Measurements from ENCODE around the gene ZBTB12. TPM values are rescaled to one million over a fixed set of nuclear protein-coding genes. Genes with fewer than 3 reads are reported as not detected.

The ZBTB12 gene
- total RNA-seq, 2 experiments from 2014 or later = 17.6 to 20.2 TPM

- TF ChIP-seq EZH2phosphoT487 (IDR thresholded peaks at IDR 0.05; ENCODE audit: borderline replicate concordance, low read depth, low read length) (no peak), CTCF (conservative IDR thresholded peaks at IDR 0.05; ENCODE audit: low read length) (no peak)
- Histone ChIP-seq H3K4me3 (ENCODE audit: low read depth, low read length, poor library complexity, severe bottlenecking) (no peak within 1 kb of the TSS), H3K4me1 (ENCODE audit: insufficient read depth, low read length, poor library complexity, severe bottlenecking) (no peaks in the 10 kb centered on the region), H3K4me2 (ENCODE audit: low read length) (no peak within 1 kb of the TSS), H3K36me3 (ENCODE audit: insufficient read depth, low read length) (0 out of 2 replicates have a peak, but pooled peaks cover under 1% of the 10 kb centered on the region), H4K20me1 (ENCODE audit: insufficient read depth, low read length) (no peaks in the 10 kb centered on the region), H3K79me2 (ENCODE audit: insufficient read depth, low read depth, low read length) (no peaks in the 10 kb centered on the region), H2AFZ (ENCODE audit: low read length) (no peak within 1 kb of the TSS), H3K27ac (ENCODE audit: low read depth, low read length, poor library complexity, severe bottlenecking) (no peak within 1 kb of the TSS), H3K9me3 (ENCODE audit: low read length) (no peaks in the 10 kb centered on the region), H3K9me2 (ENCODE audit: insufficient read depth, low read length) (no peaks in the 10 kb centered on the region)
- intact Hi-C loops (cut with micrococcal nuclease; ENCODE audit: unreplicated experiment) = no loop called here
- DNase-seq (ENCODE audit: low spot score) = no peak
- no TSS peak for BruUV-seq (replicated peaks)
- ChIA-PET POLR2A (no interaction called here), CTCF (ENCODE audit: unreplicated experiment) (no interaction called here)
Observed at GRCh38 chr6:31945507-31946369, 43.9 kb upstream of the ZBTB12 start, which contains the start of gene CFB. CFB (plus strand) TSS chr6:31946095; CDS start chr6:31946222, 127 bp downstream.

GRCh38 chr6:31945154-31945506, 43.2 kb upstream of the ZBTB12 start:
- POLR2A ChIA-PET = no interaction called here
- Histone ChIP-seq H3K4me2 (ENCODE audit: low read length) (no peak overlapping the region), H3K4me3 (ENCODE audit: low read depth, low read length, poor library complexity, severe bottlenecking) (no peak overlapping the region), H2AFZ (ENCODE audit: low read length) (no peak overlapping the region), H3K36me3 (ENCODE audit: insufficient read depth, low read length) (no peaks in the 10 kb centered on the region), H4K20me1 (ENCODE audit: insufficient read depth, low read length) (no peaks in the 10 kb centered on the region), H3K79me2 (ENCODE audit: insufficient read depth, low read depth, low read length) (no peaks in the 10 kb centered on the region), H3K9me3 (ENCODE audit: low read length) (no peaks in the 10 kb centered on the region), H3K4me1 (ENCODE audit: insufficient read depth, low read length, poor library complexity, severe bottlenecking) (no peaks in the 10 kb centered on the region), H3K9me2 (ENCODE audit: insufficient read depth, low read length) (no peaks in the 10 kb centered on the region), H3K27ac (ENCODE audit: low read depth, low read length, poor library complexity, severe bottlenecking) (no peak overlapping the region)
- BruUV-seq (replicated peaks) = no TSS peak
- CTCF ChIA-PET (ENCODE audit: unreplicated experiment) = no interaction called here
- no peak for TF ChIP-seq CTCF (conservative IDR thresholded peaks at IDR 0.05; ENCODE audit: low read length)
- no peak for TF ChIP-seq EZH2phosphoT487 (IDR thresholded peaks at IDR 0.05; ENCODE audit: borderline replicate concordance, low read depth, low read length)
- intact Hi-C loops (cut with micrococcal nuclease; ENCODE audit: unreplicated experiment) = no loop called here
- no peak for DNase-seq (ENCODE audit: low spot score)

- CTCF ChIA-PET (ENCODE audit: unreplicated experiment) = no interaction called here
- BruUV-seq (replicated peaks) = no TSS peak
- Histone ChIP-seq H3K4me1 (ENCODE audit: insufficient read depth, low read length, poor library complexity, severe bottlenecking) (no peaks in the 10 kb centered on the region), H3K4me3 (ENCODE audit: low read depth, low read length, poor library complexity, severe bottlenecking) (no peak overlapping the region), H3K79me2 (ENCODE audit: insufficient read depth, low read depth, low read length) (no peaks in the 10 kb centered on the region), H2AFZ (ENCODE audit: low read length) (no peak overlapping the region), H3K9me3 (ENCODE audit: low read length) (no peaks in the 10 kb centered on the region), H4K20me1 (ENCODE audit: insufficient read depth, low read length) (no peaks in the 10 kb centered on the region), H3K36me3 (ENCODE audit: insufficient read depth, low read length) (no peaks in the 10 kb centered on the region), H3K4me2 (ENCODE audit: low read length) (no peak overlapping the region), H3K9me2 (ENCODE audit: insufficient read depth, low read length) (no peaks in the 10 kb centered on the region), H3K27ac (ENCODE audit: low read depth, low read length, poor library complexity, severe bottlenecking) (no peak overlapping the region)
- POLR2A ChIA-PET = interaction anchor here (0.6 kb wide), 1 partner anchor 1701 kb away, joined by 3 read pairs; no protein-coding TSS in a partner anchor
- intact Hi-C loops (cut with micrococcal nuclease; ENCODE audit: unreplicated experiment) = no loop called here
- no peak for DNase-seq (ENCODE audit: low spot score)
- TF ChIP-seq CTCF (conservative IDR thresholded peaks at IDR 0.05; ENCODE audit: low read length) (no peak), EZH2phosphoT487 (IDR thresholded peaks at IDR 0.05; ENCODE audit: borderline replicate concordance, low read depth, low read length) (no peak)
Observed at GRCh38 chr6:31943742-31944141, 41.9 kb upstream of the ZBTB12 start.

Data from OCI-LY7 (cell line).